ENCODE data around the gene ANKRD39.

The ANKRD39 gene

GRCh38 chr2:96853321-96853720 lies 4.5 kb downstream of the ANKRD39 start:
- no peak for DNase-seq

DNA sequence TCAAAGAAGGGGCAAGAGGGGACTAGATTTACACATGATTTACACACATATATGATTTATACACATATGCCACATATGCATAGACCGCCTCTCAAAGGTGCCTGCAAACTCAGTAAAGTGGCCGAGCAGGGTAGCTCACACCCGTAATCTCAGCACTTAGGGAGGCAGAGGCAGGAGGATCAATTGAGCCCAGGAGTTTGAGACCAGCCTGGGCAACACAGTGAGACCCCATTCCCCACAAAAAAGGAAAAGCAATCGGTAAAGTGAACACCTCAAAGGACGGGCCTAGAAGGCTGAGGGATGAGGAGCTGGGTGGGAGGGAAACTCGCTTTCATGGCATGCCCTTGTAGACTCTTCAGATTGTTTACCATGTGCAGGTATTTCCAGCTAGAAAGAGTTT lies 5.1 kb downstream of the ANKRD39 start:
- DNase-seq = no peak

GRCh38 chr2:96848264-96848663 lies 9.6 kb downstream of the ANKRD39 start:
- DNase-seq = no peak

DNA sequence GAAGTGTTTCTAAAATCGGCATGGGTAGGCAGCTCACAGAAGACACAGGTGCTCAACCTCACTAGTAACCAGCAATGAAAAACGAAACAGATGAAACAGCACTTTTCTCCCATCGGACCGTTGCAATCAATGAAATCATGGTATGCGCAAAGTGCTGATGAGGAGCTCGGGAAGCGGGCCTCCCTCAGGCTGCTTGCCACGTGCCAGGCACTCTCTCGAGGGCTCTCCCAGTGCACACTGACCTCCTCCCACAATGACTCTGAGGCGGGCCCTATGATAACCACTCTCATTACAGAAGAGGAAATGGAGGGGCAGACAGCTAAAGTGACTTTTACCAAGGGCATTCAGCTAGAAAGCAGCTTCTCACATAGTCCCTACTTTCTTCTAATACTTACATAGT lies 10.2 kb downstream of the ANKRD39 start:
- DNase-seq = no peak

DNA sequence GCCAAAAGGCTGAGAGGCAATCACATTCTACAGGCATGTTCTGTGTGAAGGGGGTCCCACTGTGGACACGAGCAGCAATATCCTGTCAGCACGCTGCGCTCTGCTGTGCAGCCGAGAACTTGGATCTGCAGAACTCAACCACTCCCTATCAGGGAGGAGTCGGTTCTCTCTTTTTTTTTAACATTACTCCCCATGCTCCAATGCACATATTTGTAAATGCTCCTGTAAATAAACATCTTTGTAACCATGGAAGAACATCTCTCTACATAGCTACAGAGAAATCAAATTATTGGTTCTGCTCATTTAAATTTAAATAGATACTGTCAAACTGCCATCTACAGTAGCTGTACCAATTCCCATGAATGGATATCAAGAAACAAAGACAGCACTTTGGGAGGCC lies 11.0 kb downstream of the ANKRD39 start:
- DNase-seq = no peak

GRCh38 chr2:96844405-96844808 lies 13.4 kb downstream of the ANKRD39 start:
- no peak for DNase-seq

DNA sequence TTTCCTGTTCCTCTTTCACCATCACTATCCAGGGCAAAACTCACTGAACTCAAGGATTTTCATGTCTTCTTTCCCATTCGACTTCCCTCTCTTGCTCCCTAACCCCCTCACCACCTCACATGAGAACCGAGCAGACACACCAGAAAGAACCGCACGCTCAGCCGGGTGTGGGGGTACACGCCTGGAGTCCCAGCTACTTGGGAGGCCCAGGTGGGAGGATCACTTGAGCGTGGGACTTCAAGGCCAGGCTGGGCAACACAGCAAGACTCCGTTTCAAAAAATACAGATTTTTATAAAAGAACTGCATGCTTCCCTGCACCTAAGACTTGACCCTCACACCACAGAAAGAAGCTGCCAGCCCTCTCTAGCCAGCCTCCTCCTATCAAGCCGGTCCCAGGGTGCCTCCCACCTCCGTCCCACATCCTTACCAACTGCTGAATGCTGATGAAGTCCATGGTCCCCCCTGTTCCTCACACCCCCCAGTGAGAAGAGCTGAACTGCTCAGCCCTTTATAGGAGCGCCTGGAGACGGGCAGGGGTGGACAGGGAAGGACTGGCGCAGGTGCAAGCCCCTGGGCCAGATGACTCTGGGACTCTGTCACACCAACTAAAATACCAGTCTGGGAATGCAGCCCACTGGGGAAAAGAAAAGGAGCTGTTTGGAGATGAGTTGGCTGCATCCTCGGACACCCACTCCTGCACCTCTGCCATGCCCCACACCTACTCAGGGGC lies 14.1 kb downstream of the ANKRD39 start, which contains the start of gene ANKRD23:
TSS of gene ANKRD23 (minus strand) at position 484 of the 731 bp plus-strand sequence. CDS start at position 455, 29 bp downstream.
- no peak for DNase-seq

DNA sequence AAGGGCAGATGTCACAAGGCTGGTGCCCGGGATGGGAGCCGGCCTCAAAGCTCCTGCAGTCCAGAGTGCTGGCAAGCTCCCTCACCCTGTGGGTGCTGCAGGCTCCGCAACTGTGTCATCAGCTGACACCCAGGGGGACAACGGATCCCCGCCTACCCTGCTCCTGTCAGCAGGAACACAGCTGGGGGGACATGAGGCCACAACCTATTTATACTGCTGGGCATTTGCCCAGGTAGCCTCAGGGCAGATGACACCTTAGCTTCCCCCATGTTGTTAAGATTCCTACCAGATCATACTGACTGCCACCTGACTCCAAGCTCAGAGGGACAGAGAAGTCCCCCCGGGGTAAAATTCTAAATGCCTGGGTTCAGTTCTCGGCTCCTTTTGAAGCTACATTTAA lies 15.2 kb downstream of the ANKRD39 start:
- DNase-seq = no peak

DNA sequence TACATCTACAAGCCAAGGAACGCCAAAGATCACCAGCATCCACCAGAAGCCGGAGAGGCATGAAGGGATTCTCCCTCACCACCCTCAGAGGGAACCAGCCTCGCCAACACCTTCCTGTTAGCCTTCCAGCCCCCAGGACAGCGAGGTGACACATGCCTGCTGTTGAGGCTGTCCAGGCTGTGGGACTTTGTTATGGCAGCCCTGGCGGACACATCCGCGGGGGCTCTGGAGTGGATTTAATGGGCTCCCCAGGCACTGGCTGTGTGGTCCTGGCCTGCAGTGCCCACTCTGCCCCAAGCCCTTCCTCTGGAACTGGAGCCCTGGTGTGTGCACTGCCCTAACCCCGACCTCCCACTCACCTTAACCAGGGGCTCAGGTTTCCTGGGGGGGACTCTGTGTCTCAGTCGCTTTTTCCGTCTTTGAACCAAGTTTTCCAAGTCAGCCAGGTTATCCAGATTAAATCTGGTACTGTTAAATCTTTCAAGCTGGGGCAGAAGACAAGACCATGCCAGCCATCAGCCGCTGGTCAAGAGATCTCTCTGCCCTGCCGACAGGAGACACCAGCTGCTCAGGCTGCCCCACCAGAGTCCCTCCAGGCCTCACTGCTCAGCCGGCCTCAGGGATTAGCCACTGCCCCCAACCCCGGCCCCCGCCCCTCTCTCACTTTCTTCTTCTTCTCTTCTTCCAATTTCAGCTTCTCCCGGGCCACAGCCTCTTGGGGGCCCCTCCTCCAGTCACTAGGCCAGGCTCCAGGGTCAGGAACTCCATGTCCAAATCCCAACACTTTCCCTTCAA lies 15.9 kb downstream of the ANKRD39 start:
- peak in 1 of 2 donors; percentile 6 for DNase-seq

- DNase-seq = no peak
Observed at GRCh38 chr2:96839875-96840850, 17.7 kb downstream of the ANKRD39 start.

DNA sequence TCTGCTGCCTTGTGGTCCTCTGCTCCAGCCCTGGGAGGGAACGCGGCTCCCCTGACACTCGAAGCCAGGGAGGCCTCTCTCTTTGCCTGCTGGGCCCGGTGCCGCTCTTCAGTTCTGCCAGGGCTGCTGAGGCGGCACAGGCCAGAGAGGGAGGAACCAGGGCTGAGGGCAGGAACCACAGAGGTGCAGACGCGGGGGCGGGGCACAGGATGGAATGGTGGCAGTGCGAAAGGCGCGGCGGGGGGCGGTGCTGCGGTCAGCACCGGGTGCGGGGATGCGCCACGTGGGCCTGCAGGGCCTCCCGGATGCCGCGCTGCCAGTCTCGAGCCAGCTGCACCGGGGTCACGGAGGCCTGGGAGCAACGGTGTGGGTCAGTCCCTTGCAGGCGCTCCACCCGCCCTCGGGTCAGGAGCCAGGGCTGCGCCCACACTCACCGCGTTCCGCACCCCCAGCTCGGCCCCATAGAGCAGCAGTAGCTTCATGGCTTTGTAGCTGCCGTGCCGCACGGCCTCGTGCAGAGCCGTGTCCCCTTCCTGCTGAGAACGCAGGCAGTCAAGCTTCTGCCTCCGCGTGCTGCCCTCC lies 18.4 kb downstream of the ANKRD39 start:
- DNase-seq = peak in 1 of 2 donors; percentile 31

- DNase-seq = no peak
Observed at GRCh38 chr2:96838345-96839292, 19.2 kb downstream of the ANKRD39 start.

GRCh38 chr2:96837575-96837974 lies 20.2 kb downstream of the ANKRD39 start:
- DNase-seq = no peak

GRCh38 chr2:96835830-96836229 lies 22.0 kb downstream of the ANKRD39 start:
- DNase-seq = no peak

GRCh38 chr2:96832754-96833507 lies 24.9 kb downstream of the ANKRD39 start:
- no peak for DNase-seq

DNA sequence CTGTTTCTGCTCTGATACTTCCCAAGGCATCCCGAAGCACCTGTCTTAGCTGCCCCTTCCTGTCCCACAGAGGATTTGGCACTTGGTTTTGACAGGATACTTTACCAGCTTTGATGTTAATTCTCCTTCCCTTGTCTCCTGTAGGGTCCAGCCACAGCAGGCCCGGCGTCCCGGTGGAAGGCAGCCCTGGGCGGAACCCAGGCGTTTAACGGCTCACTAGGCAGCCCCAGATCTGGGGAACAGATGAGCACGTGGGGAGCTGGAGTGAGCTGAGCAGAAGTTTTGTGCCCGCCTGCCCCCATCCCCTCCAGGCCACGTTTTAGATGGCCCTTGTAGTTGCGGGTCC lies 25.4 kb downstream of the ANKRD39 start:
- DNase-seq = no peak

DNA sequence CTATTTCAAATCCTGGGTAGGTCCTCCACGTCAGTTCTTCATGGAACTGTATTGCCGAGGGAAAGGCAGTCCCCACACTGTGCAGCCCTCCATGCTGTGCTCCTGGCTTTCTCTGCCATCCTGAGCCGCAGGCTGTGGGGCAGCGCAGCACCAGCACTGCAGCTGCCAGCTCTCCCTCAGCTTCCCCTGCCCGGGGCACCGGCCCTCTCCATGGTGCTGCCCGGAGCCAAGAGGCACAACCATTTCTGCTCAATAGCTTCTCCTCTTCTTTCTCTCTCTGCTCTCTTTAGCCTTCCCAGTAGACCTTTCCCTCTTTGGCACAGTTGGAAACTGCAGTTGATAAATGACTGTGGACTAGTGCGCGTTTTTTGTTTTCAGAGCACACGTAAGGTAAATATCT lies 26.1 kb downstream of the ANKRD39 start:
- DNase-seq = no peak

DNA sequence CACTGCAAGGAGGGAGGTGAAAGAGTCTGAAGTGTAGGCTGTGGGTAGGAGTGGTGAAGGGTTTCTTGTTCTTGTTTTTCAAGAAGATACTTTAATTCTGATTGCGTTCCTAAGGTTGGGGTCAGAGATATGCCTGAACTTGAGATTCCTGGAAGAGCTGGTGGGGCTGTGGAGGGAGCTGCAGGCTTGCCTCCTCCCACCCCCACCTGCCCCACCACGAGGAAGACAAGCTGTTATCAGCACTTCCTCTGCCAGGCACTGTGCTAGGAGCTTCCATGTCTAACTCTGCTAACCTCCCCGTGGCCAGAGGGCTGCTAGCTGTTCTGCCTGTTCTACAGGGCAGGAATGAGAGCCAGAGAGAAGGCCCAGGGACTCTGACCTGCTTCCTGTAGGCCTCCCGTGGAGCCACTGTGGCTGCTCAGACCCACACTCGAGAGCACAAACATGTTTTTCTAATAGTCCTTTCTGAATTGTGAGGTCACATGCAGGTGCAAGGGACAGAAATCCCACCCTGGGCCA lies 27.7 kb downstream of the ANKRD39 start:
- no peak for DNase-seq

GRCh38 chr2:96828874-96829273 lies 28.9 kb downstream of the ANKRD39 start:
- DNase-seq = no peak

- no peak for DNase-seq
Observed at GRCh38 chr2:96828436-96828835, 29.4 kb downstream of the ANKRD39 start.

Measured in inflammatory macrophage (primary cell).